GM10248 (cell line): ENCODE results near the gene ONECUT3.
"Not testable (repeated sequence)": the region's sequence is repeated elsewhere in the genome, so short reads cannot be mapped to it uniquely, and the experiment has no call there.

ENCODE experiments used
- CTCF ChIA-PET: fragments of 300-600 bp; sonication (Branson Sonifier 250); formaldehyde crosslinking; extraction: SDS; loops from one replicate; lab custom pipeline; 2021; ENCODE audit warnings: antibody characterized with exemption; lab: Yijun Ruan, JAX
- POLR2A ChIA-PET: fragments of 350-650 bp; sonication (Branson Sonifier 250); formaldehyde crosslinking; extraction: SDS; loops from one replicate; lab custom pipeline; 2020; ENCODE audit warnings: antibody characterized with exemption; lab: Yijun Ruan, JAX
- DNase-seq: peaks from one replicate; pipeline ENCODE4 v3.0.0; 2012; ENCODE audit errors: extremely low spot score
- CTCF ChIP-seq: IDR thresholded peaks from 2 replicates; pipeline ENCODE4 v1.5.1; 2012; ENCODE audit warnings: mild to moderate bottlenecking, low read depth; ENCODE audit errors: extremely low read depth, missing control alignments, control extremely low read depth

The ONECUT3 gene

GRCh38 chr19:1752757-1753728, at the start of gene ONECUT3:
Gene ONECUT3 (plus strand): TSS chr19:1753506. CDS start chr19:1753663, 157 bp downstream.
- ChIA-PET CTCF (no interaction called here), POLR2A (no interaction called here)
- no peak for TF ChIP-seq CTCF
- DNase-seq = no peak

- ChIA-PET CTCF (no interaction called here), POLR2A (no interaction called here)
- no peak for DNase-seq
- TF ChIP-seq CTCF = no peak
Observed at GRCh38 chr19:1704339-1704738, 49.0 kb upstream of the ONECUT3 start.

- POLR2A ChIA-PET = no interaction called here
- CTCF ChIA-PET = no interaction called here
- no peak for TF ChIP-seq CTCF
- DNase-seq = no peak
Observed at GRCh38 chr19:1705367-1705766, 47.9 kb upstream of the ONECUT3 start.

- DNase-seq, CTCF ChIA-PET, POLR2A ChIA-PET: not testable (repeated sequence)
Observed at GRCh38 chr19:1706646-1707045, 46.7 kb upstream of the ONECUT3 start.

- ChIA-PET CTCF (interaction anchor here (1.2 kb wide), 2 partner anchors 28 to 161 kb away, joined by 3 read pairs; no protein-coding TSS in a partner anchor), POLR2A (no interaction called here)
- DNase-seq = no peak
- TF ChIP-seq CTCF = no peak
Observed at GRCh38 chr19:1707240-1707639, 46.1 kb upstream of the ONECUT3 start.

GRCh38 chr19:1713170-1713569, 40.1 kb upstream of the ONECUT3 start:
- TF ChIP-seq CTCF = no peak
- ChIA-PET CTCF (interaction anchor here (1.7 kb wide), 1 partner anchor 55 kb away, joined by 3 read pairs; no protein-coding TSS in a partner anchor), POLR2A (no interaction called here)
- DNase-seq = no peak

- TF ChIP-seq CTCF = no peak
- ChIA-PET POLR2A (no interaction called here), CTCF (no interaction called here)
- DNase-seq = no peak
Observed at GRCh38 chr19:1715540-1715939, 37.8 kb upstream of the ONECUT3 start.
